SK-N-DZ (cell line): Measurements from ENCODE around the gene SOX6.
"Not testable (repeated sequence)": the region's sequence is repeated elsewhere in the genome, so short reads cannot be mapped to it uniquely, and the experiment has no call there.

Experiments
- DNase-seq: peaks from one replicate; pipeline ENCODE4 v3.0.0-alpha.2; 2015; ENCODE audit warnings: low spot score

The SOX6 gene

DNA sequence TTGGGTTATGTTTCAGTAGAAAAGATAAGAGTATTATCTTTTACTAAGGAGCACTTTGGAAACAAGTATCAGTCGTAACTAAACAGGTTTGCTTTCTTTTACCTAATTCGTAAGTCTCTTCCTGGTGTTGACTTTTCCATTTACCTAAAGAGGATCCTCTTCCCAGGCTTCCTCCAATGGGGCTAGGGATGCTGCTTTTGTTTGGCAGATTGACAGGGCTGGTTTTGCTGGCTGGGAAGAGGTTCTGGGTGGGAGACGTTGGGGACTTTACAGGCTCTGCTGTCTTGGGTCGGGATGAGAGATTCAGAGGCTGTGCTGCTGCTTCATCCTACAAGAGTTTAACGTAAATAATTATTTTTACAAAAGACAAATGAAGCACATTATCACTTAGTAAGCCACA is 306.7 kb downstream of the SOX6 start:
- DNase-seq: no peak

GRCh38 chr11:16047073-16047472 is 309.3 kb downstream of the SOX6 start:
- no peak for DNase-seq

DNA sequence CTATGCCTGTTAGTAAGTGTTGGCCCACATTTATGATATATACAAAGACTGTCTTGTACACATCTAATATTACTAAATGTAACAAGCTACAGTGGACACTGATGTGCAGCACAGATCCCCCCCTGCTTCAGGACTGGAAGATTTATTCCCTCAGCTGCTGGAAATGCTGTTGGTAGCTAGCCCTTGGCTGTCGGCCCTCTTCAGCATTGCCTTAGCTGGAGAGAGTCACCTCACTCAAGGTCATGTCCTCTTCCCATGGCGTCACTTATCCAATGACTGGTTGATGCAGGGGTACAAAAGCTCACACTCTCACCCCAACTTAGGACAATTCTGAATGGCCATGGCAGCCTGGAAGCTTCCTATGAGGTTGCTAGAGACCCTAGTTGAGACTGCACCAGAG is 312.7 kb downstream of the SOX6 start:
- no peak for DNase-seq

- no peak for DNase-seq
Measured at GRCh38 chr11:16041207-16041606, 315.1 kb downstream of the SOX6 start.

GRCh38 chr11:16040151-16040550 is 316.2 kb downstream of the SOX6 start:
- no peak for DNase-seq

DNA sequence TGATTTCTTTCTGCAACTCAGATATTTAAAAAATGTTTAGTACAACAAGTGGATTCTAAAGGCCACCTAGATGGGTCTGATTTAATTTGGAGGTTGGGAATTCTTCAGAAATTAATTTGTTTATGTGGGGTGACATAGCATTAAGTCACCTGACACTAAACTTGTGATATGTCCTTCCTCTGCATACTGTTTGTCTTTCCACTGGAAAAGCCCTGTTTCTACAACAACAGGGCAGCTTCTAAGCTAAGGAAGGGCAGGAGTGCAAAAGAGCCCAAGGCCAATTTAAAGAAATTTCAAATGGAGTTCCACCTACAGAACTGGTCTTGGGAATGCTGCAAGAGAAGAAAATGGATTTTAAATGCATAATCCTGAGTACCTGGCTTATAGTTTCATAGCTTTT is 319.2 kb downstream of the SOX6 start:
- DNase-seq: no peak

- no peak for DNase-seq
Measured at GRCh38 chr11:16036218-16036617, 320.1 kb downstream of the SOX6 start.

GRCh38 chr11:16034074-16034473 is 322.3 kb downstream of the SOX6 start:
- no peak for DNase-seq

DNA sequence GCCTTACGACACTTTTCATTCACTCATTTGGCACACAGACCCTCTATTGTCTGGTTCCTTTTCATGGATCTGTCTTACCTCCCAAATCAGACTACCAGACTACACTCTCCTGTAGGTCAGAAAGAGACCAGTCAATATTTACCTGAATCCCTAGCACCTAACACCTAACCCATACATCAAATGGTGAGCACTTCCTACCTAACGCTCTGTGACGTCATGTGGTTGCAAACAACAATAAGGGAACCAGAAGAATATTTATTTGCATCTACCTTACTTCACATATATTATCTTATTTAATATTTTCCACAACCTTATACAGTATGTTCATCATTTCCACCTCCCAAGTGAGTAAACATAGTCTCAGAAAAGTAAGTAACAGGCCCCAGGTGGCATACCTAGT is 323.4 kb downstream of the SOX6 start:
- DNase-seq: no peak

GRCh38 chr11:16031210-16031609 is 325.1 kb downstream of the SOX6 start:
- DNase-seq: no peak

GRCh38 chr11:16030664-16031063 is 325.7 kb downstream of the SOX6 start:
- DNase-seq: no peak

DNA sequence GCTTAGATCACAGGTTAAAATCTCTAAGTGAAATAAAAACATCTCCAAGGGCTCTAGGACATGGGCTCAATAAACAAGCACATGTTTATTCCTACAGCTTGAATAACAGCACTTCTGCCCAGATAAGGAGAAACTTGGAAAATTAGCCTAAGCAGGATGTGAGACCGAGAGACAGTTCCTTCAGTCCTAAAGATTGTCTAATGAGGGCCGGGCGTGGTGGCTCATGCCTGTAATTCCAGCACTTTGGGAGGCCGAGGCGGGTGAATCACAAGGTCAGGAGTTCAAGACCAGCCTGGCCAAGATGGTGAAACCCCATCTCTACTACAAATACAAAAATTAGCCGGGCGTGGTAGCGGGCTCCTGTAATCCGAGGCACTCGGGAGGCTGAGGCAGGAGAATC is 327.2 kb downstream of the SOX6 start:
- not testable (repeated sequence) for DNase-seq

DNA sequence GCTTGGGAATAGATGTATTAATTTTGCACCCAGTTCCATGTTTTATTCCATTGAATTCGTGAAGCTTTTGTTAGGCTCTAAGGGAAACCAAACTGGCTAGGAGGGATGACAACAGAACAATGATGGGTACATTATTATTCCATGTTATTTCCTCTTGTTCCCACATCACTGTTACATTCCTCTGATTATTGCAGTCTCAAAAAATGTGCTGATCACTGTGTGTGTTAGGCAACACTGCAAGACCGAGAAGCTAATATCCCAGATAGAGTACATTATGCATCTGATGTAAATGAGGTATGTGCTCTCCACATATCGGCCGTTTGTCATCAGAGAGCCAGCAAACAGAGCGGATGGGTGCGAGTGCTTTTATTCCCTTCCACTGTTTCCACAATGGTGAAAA is 327.9 kb downstream of the SOX6 start:
- DNase-seq: no peak

- peak; percentile 12 for DNase-seq
Measured at GRCh38 chr11:16027621-16028020, 328.7 kb downstream of the SOX6 start.

DNA sequence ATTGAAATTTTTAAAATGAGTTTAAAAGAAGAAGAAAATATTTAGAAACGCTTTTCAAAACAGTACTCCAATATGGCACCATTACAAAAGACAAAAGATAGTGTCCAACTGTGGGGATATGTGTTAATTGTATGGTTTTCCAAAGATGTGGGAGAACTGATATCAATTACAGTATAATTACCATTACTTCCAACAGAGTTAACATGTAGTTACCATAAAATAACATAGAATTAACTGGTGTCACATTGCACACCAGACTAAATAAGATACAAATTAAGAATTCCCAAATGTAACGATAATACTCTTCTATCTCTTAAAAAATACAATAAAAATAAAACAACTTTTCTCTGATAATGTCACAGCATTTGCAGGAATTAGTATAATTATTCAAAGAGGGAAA is 329.5 kb downstream of the SOX6 start:
- no peak for DNase-seq

- DNase-seq: no peak
Measured at GRCh38 chr11:16018931-16019330, 337.4 kb downstream of the SOX6 start.

GRCh38 chr11:16016468-16016829 is 339.9 kb downstream of the SOX6 start:
- DNase-seq: no peak

- DNase-seq: no peak
Measured at GRCh38 chr11:16015741-16016467, 340.4 kb downstream of the SOX6 start.

DNA sequence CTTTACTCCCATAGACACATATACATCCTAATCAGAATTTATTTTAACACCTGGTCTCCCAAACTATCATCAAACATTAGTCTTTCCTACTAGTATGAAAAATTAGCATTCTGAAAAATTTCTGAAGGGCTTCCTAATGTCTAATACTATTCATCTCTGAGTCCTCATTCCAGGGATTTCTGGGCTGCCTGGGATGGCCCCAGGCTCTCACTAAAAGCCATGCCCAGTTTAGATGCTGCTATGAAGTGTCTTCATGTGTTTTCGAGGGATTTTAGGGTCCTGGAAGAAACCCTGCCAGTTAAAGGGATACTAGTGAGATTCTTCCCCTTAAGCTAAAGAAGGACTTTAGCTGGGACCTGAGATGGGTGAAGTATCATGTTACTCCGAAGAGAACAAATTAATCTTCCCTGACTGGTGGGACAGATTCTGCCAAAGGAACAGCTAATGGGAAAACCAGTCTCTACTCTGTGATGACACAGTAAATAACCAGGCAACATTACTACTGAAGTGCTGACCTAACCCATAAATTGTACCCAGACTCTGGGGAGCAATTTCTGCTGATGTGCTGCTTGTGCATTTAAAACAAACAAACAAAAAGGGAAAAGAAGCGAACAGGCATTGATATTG is 342.6 kb downstream of the SOX6 start:
- DNase-seq: no peak

DNA sequence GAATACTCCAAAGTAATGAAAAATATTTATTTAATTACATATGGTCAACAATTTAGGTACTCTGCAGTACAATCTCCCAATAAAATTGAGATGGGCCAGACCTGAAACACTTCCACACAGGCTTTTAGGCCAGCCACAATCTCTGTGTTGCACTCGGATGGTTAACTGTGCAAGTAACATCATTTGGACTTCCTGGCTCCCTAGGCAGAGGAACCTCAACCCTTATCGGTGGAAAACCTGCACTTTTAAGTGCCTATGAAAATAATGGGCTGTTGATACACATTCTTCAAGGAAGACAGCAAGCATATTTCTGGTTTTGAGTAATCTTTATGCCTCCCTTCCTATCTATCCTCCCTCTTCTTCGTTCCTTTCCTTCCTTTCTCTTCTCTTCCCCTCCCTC is 343.1 kb downstream of the SOX6 start:
- no peak for DNase-seq

DNA sequence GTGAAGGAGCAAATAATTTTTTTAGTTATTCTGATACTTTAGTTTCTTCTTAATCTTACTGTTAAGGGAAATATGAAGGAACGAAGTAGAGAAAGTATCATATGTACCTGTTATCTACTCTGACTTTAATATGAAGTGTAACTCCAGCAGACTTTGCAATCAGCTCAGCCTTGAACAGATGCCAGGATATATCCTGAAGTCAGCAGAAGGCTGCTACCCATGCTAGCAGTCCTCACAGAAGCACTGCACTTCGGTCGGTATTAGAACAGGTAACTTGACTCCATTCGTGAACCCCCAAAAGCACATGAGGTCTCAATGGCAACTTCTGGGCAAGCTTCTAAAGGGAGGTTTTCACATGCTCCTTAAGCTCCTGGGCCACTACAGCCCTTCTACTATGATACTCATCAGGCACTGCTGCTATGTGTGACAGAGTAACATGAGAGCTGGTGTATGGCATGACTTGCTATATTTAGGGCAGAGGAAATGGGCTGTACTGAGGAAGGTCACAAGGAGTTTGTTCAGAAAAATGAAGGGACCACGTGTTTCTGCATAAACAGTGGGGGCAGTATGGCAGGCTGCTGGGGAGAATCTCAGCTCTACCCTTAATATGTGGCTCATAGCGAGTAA is 344.1 kb downstream of the SOX6 start:
- DNase-seq: no peak

DNA sequence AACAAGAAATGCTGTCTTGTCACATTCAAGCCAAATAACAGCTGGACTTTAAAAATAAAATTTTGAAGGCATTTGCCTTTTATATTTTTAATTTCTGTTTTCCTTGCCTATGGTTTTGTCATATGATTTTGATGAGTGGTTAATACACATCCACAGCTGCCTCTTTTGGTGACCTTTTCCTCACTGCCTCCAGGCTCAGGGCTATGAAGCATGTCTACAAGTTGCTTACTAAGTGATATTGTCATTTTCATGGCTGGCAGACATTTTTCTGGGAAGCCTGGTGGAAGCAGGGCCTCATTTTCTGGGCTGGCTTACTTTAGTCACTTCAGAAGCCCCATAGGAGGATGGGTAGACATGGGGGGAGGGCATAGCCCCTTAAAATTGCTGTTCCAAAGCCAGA is 344.9 kb downstream of the SOX6 start:
- DNase-seq: no peak

GRCh38 chr11:16009021-16009420 is 347.3 kb downstream of the SOX6 start:
- no peak for DNase-seq
